Posterior cingulate gyrus (tissue), 11 donors: ENCODE results near the gene ERC1.

Experiments used
- DNase-seq, 10 donors: peaks; one replicate each; pipeline versions ENCODE4 v3.0.0 to v3.0.0-alpha.2; 2020 to 2021; ENCODE audit warnings: mixed read lengths in 3 of 10
- intact Hi-C: fragments of 100-400 bp; cut with DNase I; formaldehyde crosslinking; loops from one replicate; pipeline ENCODE4 v1.15.1; 2023

ERC1 gene

DNA sequence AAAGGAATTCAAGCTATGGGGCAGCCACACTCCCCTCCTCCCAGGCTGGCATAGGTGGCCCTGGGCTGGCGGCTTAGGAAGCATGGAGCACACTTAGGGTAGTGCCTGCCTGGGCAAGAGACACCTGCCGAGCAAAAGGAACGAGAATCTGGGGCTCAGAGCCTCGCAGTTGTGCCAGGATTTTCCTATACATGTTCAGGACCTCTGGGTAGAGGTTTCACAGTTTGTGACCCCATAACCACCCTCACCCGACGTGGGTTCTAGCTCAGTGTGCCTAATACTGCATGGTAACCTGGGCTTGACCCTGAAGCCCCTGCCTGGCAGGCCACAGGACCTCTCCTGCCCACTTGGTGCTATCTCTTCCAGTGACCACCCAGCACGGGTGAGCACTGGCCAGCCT is 503.8 kb downstream of the ERC1 start:
- intact Hi-C loops = no loop called here
- DNase-seq = no peak

DNA sequence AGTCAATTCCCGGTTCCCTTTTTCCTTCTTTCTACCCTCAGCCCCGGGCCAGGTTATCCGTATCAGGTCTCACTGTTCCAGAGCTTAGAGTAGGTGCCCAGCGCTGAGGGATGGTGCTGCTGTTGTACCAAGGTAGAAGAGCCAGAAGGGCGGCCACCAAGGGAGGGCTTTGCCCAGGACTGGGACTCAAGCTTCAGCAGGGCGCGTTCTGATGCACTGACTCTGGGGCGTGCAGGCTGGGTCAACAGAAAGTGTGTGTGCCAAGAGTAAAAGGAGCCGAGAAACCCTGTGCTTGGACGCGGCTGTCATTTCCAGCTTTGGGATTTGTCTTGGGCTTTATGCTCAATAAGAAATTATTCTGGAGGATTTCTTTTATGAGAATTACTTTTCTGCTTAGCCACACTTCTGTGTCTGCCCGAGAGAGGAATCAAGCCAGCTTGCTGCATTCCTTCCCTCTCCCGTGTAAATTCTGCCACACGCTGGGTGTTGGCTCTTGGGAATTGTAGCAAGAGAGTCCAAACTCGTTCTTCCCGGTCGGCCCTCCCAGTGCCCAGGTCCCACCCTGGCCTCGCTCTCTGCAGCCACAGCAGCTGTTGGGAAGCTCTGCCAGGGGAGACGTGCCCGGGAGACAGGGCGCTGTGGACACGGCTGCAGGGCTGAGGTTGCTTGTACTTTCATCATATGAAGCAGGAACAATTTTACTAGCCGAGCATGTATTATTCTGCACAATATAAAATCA is 505.3 kb downstream of the ERC1 start:
- DNase-seq = peak in 2 of 10 donors; percentile 30 to 41
- intact Hi-C loops = no loop called here

DNA sequence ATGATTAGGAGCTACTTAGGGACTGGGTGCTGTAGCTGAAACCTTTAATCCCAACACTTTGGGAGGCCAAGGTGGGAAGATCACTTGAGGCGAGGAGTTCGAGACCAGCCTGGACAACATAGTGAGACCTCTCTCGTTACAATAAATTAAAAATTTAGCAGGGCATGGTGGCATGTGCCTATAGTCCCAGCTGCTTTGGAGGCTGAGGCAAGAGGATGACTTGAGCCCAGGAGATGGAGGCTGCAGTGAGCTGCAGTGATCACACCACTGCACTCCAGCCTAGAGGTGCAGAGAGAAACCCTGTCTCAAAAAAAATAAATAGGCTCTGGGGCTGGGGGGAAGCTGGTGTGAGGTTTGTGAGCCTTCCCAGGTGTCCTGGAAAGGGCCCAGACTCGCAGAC is 506.1 kb downstream of the ERC1 start:
- intact Hi-C loops = no loop called here
- DNase-seq = no peak

DNA sequence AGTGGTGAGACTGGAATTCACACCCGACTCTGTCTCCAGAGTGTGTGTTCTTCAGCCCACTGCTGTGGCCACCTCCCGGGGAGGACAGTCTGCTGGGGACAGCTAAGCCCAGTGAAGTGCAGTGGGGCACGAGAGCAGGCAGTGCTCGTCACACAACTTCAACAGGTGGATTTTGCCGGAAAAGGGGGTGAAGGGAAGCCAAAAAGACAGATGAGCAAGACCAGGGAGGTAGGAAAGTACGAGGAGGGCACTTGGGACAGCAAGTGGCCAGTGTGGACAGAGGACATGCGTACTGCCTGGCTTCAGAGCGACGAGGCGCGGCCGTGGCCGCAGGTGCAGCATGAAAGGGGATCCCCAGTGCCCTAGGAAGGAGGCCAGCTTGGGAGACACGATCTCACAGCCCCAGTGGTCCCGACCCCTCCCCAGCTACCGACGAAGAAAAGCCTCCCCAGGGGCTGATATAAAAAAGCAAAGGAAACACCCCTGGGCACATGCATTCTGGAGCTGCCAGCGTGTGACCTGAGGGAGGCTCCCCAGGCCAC is 507.2 kb downstream of the ERC1 start:
- intact Hi-C loops = no loop called here
- no peak for DNase-seq

DNA sequence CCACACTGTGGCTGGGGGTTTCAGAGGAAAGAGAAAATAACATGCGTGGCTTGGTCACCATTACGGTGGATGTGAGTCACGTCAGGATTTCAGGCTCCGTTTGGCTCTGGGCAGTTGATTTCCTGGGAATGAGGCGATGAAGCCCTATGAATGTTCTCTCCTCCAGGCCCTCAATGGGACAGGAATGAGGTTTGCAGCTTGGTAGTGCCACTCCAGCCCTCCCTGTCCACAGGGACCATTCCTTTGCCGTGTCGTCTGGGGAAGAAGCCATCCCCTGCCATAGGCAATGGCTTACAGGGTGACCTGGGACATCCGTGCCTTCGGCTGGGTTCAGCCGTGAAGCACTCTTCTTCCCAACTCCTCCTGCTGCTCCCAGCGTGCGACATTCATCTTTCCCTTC is 508.3 kb downstream of the ERC1 start:
- intact Hi-C loops = no loop called here
- DNase-seq = no peak

DNA sequence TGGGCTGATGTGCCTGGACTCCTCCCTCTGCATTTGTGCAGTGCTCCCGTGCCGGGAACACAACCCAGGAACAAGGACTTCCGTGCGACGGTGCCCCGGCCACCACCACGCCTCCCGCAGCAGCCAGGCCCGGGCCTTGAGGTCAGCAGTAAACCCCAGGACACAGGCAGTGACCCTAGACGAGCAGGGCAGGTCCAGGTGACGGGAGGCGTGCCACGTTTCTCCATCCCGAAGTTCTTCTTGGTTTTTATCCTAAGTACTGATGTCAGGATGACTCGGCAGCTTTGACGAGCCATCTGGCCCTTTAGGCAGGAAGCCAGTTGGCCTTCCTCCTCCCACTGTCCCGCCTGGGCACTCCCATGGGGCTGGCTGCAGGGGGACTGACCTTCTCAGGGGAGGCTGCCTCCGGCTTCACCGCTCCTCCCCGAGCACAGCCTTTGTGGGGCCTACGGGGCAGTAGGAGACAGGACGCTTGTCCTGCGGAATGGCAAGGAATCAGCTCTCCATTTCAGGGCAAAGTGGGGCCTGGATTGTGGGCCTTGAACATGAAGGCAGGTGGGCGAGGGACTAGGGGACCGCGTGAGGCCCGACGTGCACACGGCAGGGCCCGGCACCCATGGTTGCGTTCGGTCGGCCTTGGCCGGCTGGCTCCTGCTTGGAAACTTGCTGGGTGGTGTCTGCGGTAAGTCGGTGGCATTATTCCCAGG is 509.2 kb downstream of the ERC1 start:
- DNase-seq = peak in 1 of 10 donors; percentile 24
- intact Hi-C loops = no loop called here

DNA sequence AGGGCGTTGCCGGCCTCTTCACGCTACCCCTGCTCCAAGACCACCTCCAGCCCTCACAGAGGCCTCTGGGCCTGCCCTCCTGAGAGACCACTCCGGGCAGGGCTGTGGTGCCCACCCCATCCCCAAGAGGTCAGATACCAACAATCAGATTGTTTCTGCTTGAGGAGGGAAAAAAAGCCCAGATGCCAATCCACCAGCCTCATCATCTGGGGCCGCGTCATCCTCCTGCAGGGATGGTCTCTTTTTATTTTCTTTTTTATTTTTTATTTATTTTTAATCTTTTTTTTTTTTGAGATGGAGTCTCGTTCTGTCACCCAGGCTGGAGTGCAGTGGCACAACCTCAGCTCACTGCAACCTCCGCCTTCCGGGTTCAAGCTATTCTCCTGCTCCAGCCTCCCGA is 510.0 kb downstream of the ERC1 start:
- intact Hi-C loops = no loop called here

DNA sequence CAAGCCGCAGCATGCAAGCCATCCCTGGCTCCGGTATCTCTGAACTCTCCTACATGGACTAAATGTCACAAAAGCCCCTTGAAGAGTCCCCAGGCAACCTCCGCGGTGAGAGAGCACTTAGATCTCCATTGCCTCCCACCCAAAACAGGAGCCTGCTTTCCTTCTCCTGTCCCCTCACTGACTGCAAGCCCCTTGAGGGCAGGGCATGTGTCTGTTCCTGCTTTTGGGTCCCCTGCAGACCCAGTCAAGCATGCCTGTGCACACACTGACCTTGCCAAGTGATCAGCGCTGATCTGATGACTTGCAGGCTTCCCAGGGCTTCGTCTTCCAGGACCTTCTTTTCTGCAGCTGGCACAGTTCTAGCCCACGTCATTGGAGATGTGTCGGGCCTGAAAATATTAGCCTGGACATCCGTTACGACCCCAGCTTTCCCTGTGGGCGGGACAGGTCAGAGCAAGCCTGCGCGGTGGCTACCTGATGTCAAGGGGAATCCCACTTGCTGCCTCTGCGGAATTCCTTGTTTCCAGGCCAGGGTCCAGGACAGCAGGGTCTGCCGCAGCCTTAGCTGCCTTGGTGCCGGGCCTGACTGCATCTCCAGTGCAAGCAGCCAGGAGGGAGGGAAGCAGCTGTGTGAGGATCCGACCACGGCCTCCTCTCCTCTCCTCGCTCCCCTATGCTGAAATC is 510.8 kb downstream of the ERC1 start:
- DNase-seq = no peak
- intact Hi-C loops = no loop called here

More for the DNA sequence above, 510.0 kb downstream of the ERC1 start:
- DNase-seq = no peak

DNA sequence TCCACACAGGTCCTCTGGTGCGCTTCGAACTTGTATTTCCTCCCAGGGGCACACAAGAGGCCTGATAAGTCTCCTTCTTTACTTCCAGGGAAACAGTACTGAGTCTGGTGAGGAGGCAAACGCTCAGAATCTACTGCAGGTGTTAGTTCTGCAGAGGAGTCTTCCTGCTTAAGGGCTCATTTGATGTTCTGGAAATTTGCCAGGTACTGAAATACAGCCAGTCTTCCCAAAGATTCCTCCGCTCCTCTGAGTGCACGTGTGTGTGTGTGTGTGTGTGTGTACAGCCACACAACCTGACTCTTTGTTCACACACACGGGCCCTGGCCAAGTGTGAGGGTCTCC is 511.3 kb downstream of the ERC1 start:
- intact Hi-C loops = no loop called here
- no peak for DNase-seq

DNA sequence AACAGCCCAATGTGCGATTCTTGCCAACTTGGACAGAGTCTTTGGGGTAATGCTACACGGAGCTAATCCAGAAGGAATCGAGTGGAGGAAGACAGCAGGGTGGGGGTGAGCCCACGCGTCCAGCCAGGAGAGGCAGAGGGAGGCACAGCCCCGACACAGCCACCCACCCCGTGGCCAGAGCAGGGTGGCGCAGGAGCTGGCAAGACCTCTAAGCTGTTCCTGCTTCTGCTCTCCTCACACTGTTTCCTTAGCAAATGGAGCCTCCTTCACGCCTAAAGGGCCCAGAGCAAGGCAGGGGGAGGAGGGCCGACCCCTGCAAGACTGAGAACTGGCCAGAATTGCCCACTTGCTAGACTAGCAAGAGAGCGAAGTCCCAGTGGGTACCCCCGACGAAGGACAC is 511.8 kb downstream of the ERC1 start:
- intact Hi-C loops = no loop called here
- no peak for DNase-seq

DNA sequence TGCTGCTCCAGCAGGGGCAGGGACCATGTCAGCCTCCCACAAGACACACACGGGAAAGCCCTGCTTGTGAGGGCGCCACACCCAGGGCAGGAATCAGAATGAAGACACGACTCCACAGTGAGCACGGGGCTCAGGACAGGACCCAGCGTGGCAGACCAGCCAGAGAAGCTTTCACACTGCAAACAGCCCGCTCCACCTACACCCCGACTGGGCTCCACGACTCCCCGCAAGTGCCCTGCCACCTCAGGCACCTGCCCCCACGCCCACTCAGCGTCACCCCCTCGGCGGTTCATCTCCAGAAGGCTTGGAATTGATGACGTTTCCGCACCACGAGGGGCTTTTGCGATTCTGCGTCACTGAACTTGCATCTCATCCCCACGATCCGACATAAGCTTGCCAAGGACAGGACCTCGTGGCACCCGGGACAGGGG is 512.3 kb downstream of the ERC1 start:
- no peak for DNase-seq
- intact Hi-C loops = no loop called here

DNA sequence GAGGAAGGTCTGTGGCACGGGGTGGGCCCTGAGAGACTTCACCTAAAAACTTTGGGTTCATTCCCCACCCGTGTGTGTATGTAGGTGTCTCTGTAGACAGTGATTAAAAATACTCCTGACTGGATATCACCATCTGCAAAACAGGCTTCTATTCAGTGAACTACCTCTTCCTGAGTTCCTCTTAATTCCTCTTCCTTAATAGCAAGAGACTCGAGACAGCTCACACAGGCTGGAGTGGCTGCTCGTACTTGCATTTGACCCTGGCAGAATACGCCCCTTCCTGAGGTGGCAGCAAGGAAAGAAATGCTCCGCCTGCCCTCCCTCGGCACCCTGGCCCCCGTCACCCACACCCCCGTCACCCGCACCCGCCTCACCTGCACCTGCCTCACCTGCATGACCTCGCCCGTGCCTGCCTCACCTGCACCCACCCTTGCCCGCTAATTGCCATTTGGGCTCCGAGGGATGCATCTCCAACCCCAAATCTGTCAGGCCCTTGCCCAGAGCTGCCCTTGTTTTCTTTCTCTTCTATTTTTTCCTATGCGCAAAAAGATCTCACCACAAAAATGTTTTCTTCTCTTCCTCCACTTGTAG is 513.4 kb downstream of the ERC1 start:
- intact Hi-C loops = no loop called here

DNA sequence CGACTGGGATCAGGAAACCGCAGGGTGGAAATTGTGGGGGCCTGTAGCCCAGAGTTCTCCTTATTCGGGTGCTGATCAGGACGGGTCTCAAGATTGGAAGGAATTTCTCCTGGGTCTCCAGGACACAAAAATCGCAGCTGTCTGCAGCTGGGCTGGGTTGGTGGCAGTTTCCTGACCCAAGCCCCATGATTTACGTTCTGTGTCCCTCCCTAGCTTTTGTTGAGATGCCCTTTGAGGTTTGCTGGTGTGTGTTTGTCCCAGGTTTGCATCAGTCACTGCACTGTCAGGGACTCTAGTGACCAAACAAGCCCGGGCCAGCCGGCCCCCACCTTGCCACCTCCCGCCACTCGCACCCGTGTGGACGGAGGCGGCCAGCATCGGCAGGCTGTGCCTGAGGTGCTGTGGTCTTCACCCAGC is 513.9 kb downstream of the ERC1 start:
- no peak for DNase-seq
- intact Hi-C loops = no loop called here

More for the DNA sequence above, 513.4 kb downstream of the ERC1 start:
- no peak for DNase-seq

DNA sequence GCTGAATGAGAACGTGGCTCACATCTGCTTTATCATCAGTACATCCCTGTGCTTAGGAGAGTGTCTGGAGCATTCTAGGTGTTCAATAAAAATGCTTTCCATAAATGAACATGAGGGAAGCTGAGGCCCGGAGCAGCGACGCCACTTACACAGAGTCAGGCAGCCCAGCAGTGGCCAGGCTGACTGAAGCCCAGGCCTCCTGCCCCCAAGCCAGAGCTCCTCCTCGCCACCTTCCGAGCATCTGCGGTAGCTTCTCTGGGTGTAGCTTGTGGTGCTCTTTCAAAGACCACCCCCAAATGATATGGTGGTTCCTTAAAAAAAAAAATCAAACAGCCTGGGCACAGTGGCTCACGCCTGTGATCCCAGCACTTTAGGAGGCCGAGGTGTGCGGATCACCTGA is 514.6 kb downstream of the ERC1 start:
- intact Hi-C loops = no loop called here
- no peak for DNase-seq

DNA sequence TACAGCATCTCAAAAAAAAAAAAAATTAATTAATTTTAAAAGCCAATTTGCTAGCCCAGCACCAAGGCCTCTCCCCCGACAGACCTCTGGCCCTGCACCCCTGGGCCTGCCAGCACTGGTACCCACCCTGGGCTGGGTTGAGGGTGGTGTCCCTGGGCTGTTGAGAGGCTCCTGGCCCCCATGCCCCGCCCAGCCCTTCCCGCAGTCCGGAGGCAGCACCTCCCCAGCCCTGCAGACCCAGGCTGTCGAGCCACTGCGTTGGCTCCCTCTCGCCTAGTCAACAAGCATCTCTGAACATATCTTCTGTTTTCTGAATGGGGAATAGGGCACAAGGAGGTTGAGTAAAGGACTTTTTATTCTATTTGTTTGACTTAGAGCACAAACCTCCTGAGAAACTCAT is 516.3 kb downstream of the ERC1 start:
- intact Hi-C loops = no loop called here
- peak in 1 of 10 donors; percentile 26 for DNase-seq

DNA sequence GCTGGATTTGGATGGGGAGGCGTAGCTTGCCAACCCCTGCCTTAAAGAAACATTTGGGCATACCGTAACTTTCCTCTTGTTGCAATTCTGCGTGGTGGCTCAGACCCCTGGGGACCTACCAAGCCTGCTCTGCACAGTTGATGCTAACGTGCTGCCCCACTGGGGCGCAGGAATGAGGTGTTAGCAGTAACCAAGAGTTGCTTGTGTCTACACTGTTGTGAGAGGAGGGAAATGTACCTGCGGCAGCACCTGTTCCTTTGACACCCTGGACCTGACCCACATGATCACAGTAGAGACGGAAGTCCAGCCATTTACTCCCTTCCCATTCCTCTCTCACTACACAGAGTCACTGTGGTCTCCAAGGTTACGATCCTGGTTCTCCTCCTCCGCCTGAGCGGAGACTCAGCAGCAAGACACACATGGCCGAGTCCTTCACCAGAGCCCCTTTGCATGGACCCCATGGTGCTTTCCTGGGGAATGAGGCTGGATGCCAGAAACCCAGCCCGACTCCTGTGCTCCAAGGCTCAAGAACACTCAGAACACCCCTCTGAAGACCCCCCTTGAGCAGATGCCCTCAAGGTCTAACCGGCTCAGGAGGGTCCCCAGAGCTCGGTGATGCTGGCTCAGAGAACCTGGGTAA is 518.5 kb downstream of the ERC1 start:
- peak in 1 of 10 donors; percentile 49 for DNase-seq
- intact Hi-C loops = no loop called here

DNA sequence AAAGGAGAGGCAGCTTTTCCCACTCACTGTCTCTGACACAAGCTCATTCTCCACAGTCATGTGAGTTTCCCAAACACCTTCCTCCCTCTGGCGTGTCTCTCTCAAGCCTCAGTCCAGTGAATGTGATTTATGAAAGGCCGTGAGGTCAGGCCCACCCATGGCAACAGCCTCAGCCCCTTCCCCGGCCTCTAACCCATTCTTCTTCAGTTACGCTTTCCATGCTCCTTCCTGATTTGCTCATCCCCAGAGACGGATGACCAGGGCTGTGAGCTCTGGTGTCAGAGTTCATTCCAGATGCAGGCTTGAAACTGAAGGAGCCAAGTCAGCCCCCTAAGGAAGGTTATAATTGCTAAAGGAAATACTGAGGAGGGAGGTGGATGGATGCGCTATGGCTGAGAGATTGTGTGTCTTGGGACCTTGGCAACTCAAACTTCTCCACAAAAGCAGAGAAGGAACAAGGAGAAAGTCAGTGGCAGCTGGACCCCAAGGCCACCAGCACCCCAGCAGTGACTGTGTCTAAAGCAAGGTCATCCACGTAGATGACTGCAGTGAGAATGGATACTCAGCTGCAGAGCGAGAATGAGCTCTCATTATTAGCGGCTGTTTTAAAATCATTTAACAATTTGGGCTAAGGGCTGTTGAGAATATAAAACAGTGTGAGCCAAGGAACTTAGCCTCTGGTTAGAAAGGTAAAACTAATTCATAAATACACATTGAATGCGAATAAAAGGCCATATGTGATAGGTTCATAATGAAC is 519.2 kb downstream of the ERC1 start:
- intact Hi-C loops = no loop called here
- no peak for DNase-seq

DNA sequence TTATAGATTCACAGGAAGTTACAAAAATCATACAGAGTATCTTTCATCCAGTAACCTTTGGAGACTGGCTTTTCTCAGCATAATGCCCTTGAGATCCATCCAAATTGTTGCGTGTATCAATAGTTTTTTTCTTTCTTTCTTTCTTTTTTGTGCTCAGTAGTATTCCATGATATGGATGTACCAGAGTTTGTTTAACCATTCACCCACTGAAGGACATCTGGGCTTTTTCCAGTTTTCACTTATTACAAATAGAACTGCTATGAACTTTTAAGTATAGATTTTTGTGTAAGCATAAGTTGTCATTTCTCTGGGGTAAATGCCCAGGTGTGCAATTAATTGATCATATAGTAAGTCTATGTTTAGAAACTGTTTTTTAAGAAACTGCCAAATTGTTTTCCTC is 524.0 kb downstream of the ERC1 start:
- intact Hi-C loops = no loop called here
- DNase-seq = no peak

DNA sequence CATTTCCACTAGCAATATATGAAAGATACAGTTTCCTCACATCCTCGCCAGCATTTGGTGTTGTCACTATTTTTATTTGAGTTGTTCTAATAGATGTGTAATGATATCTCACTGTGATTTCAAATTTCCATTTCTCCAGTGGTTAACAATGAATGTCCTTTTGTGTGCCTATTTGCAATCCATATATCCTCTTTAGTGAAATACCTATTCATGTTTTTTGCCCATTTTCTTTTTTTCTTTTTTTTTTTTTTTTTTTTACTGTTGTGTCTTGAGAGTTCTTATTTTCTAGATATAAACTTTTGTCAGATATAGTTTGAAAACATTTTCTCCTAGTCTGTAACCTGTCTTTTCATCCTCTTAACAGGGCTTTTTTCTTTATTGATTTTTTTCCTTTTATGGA is 524.4 kb downstream of the ERC1 start:
- intact Hi-C loops = no loop called here
- no peak for DNase-seq

DNA sequence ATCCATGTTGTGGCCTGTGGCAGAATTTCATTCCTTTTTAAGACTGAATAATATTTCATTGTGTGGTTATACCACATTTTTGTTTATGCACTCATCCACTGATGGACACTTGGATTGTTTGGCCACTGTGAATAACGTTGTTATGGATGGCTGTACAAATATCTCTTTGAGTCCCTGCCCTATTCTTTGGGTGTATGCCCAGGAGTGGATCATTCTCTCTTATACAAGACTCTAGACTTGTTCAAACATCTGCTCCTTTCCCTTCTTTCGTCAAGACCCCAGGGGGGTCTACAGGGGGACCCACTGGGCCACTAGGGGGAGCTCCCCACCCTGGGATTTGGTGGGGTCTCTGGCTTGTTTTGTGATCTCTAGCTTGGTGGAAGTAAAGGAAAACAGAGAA is 526.0 kb downstream of the ERC1 start:
- no peak for DNase-seq
- intact Hi-C loops = no loop called here
